ENCODE data around the gene MFSD12.
"Not testable (repeated sequence)": the region's sequence is repeated elsewhere in the genome, so short reads cannot be mapped to it uniquely, and the experiment has no call there.

DNA sequence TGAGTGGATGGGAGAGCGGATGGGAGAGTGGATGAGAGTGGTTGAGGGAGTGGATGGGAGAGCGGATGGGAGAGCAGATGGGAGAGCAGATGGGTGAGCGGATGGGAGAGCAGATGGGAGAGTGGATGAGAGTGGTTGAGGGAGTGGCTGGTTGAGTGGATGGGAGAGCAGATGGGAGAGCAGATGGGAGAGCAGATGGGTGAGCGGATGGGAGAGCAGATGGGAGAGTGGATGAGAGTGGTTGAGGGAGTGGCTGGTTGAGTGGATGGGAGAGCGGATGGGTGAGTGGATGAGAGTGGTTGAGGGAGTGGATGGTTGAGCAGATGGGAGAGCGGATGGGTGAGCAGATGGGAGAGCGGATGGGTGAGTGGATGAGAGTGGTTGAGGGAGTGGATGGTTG lies 28.1 kb downstream of the MFSD12 start:
- TF ChIP-seq, protein P1, sequence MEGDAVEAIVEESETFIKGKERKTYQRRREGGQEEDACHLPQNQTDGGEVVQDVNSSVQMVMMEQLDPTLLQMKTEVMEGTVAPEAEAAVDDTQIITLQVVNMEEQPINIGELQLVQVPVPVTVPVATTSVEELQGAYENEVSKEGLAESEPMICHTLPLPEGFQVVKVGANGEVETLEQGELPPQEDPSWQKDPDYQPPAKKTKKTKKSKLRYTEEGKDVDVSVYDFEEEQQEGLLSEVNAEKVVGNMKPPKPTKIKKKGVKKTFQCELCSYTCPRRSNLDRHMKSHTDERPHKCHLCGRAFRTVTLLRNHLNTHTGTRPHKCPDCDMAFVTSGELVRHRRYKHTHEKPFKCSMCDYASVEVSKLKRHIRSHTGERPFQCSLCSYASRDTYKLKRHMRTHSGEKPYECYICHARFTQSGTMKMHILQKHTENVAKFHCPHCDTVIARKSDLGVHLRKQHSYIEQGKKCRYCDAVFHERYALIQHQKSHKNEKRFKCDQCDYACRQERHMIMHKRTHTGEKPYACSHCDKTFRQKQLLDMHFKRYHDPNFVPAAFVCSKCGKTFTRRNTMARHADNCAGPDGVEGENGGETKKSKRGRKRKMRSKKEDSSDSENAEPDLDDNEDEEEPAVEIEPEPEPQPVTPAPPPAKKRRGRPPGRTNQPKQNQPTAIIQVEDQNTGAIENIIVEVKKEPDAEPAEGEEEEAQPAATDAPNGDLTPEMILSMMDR (conservative IDR thresholded peaks at IDR 0.05; ENCODE audit: low read depth, low read length) = not testable (repeated sequence)
- TF ChIP-seq EZH2 (IDR thresholded peaks at IDR 0.05; ENCODE audit: low read length, unreplicated experiment) = not testable (repeated sequence)

Data from PC-3 (cell line).